ENCODE data around the gene FMC1. TPM values are rescaled to one million over a fixed set of nuclear protein-coding genes. Genes with fewer than 3 reads are reported as not detected.

The FMC1 gene
- total and polyA plus RNA-seq, 4 donors: 16.7 to 33.6 (median 31.8) TPM

DNA sequence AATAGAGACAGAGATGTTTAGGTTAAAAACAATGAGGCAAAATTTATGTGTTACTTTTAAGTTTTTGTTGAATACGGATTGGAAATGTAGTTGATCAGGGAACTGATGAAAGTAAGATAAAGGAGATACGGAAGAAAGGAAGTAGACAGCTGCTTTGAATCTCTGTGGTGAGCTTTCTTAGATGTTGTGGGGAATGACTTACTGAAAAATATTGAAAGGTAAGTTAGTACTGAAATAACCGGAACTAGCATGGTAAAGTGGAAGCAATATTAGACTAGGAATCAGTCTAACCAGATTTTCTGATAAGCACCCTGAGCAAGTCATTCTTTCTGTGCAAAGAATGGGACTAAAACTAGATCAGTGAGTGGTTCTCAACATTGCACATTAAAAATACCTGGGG lies 53.4 kb downstream of the FMC1 start:
- Histone ChIP-seq H3K4me3 (ENCODE audit: low read depth, low read length) (no peak overlapping the region), H3K36me3 (ENCODE audit: control insufficient read depth, insufficient read depth, low read length) (peaks cover 14% of the 10 kb centered on the region), H3K4me1 (ENCODE audit: control insufficient read depth, insufficient read depth, low read length) (no peaks in the 10 kb centered on the region), H3K27me3 (ENCODE audit: control insufficient read depth, insufficient read depth, low read length) (no peaks in the 10 kb centered on the region), H3K9me3 (ENCODE audit: control insufficient read depth, insufficient read depth, low read length) (no peaks in the 10 kb centered on the region), H3K27ac (ENCODE audit: low read depth, low read length) (no peak overlapping the region)
- 89% methylated on average over 3 of the region's 3 CpGs for WGBS (ENCODE audit: insufficient coverage)
- no peak for DNase-seq (ENCODE audit: low read depth in 4 of 6, low spot score in 6 of 6)

Small RNAs within 50 kb of the gene (small RNA-seq; reads per million reads assigned to genes)
- not detected for gene RNU6-206P (ENCODE audit: low replicate concordance)

Other genes with a start within 250 kb of the FMC1 start
- gene ZC3HAV1, start 231.6 kb upstream of the FMC1 start, total RNA-seq: 10 to 100 TPM; 23.3 to 25.2 TPM
- gene ZC3HAV1, start 231.6 kb upstream of the FMC1 start, polyA plus RNA-seq (ENCODE audit: insufficient read length in 2 of 2): 10 to 100 TPM in 1 of 2 donors, 1 to 10 TPM in 1; 9.5 to 11.6 TPM
- gene UBN2, start 110.1 kb upstream of the FMC1 start, total RNA-seq: 10 to 100 TPM; 15.0 to 22.2 TPM
- gene UBN2, start 110.1 kb upstream of the FMC1 start, polyA plus RNA-seq (ENCODE audit: insufficient read length in 2 of 2): 10 to 100 TPM; 12.7 to 14.1 TPM
- gene LUC7L2, start 18.6 kb downstream of the FMC1 start, total RNA-seq: 10 to 100 TPM; 43.4 to 61.3 TPM
- 10 to 100 TPM; 89.7 to 96.9 TPM for gene LUC7L2, start 18.6 kb downstream of the FMC1 start, polyA plus RNA-seq (ENCODE audit: insufficient read length in 2 of 2)
- under 1 TPM in 1 of 2 donors, not detected in 1; 0.06 TPM for gene KLRG2, start 142.3 kb downstream of the FMC1 start, total RNA-seq
- under 1 TPM in 1 of 2 donors, not detected in 1; 0.21 TPM for gene KLRG2, start 142.3 kb downstream of the FMC1 start, polyA plus RNA-seq (ENCODE audit: insufficient read length in 2 of 2)
- gene CLEC2L, start 182.3 kb downstream of the FMC1 start, total RNA-seq: 10 to 100 TPM in 1 of 2 donors, 1 to 10 TPM in 1; 5.7 to 14.9 TPM
- 10 to 100 TPM; 48.1 to 67.7 TPM for gene CLEC2L, start 182.3 kb downstream of the FMC1 start, polyA plus RNA-seq (ENCODE audit: insufficient read length in 2 of 2)

Data from spinal cord (tissue), 10 donors.